Measurements from ENCODE around the gene GHR.
"Not testable (repeated sequence)": the region's sequence is repeated elsewhere in the genome, so short reads cannot be mapped to it uniquely, and the experiment has no call there.

GHR gene

DNA sequence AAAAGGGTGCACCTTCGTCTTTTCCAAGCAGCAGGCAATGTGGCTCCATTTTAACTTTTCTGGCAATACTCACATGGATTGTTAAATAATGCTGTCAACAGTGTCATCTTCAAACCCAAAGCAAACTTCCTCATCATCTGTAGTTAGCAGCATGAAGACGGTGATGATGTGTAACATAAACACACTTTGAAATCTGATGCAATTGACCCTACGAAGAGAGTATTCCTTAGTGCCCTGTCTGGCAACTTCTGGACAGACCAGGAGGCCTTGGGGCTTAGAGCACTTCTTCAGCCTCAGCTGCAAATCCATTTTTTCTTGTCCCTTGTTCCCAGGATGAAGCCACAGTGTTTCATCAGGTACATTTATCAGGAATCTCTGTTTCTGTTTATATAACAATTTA is 149.1 kb downstream of the GHR start:
- DNase-seq, result no peak

DNA sequence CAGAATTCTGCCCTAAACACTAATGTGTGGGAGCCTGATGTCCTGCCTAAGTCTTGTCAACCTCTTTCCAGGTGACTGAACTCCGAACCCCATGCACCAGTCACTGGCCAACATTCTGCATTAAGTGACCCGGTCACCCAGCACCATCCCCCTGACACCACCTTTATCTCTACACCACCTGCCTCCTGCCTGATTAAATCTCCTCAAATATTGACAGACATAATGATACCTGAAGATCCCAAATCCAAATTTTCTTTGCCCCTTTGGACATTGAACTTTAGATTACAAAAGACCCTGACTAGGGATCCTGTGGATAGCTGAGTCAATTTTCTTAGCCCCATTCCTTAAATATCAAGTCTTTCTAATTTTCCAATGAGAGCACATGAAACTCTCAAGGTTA is 150.1 kb downstream of the GHR start:
- DNase-seq, result no peak

GRCh38 chr5:42575914-42576313 is 152.7 kb downstream of the GHR start:
- not testable (repeated sequence) for DNase-seq

GRCh38 chr5:42578901-42579300 is 155.7 kb downstream of the GHR start:
- not testable (repeated sequence) for DNase-seq

DNA sequence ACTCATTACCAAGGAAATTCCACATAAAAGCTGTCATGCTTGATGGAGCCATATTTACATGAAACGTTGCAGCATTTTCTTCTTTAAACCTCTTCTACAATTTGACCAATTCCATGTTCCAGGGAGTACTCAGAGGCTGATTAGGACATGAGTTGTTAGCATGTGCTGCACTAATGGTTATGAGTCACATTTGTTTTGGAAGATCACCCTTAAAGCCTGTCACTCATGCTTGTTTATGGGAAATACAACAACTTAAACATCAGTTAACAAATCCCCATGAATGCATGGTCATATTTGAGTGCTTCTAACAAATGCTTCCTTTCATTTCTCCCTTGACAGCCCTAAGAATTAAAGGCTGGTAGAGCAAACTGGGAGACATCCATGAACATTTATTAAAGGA is 156.1 kb downstream of the GHR start:
- no peak for DNase-seq

GRCh38 chr5:42581845-42582244 is 158.6 kb downstream of the GHR start:
- no peak for DNase-seq

GRCh38 chr5:42582723-42583122 is 159.5 kb downstream of the GHR start:
- DNase-seq, result no peak

DNA sequence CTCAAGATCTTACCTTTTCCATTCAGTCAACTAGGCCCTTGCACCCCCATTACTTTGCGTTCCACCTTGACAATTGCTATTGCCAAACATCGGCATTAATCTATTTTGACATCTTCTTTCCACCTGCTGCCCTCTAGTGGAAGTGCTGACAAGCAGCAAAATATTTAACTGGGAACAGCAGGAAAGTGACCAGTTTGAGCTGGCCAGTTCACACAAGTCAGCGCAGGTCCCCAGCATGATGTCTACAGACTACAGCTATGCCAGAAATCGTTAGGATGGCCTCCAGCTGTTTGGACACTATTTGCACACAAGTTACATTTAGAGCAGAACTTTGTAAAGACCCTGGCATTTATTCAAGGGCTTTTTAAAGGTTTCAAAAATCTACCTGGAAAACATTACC is 160.1 kb downstream of the GHR start:
- peak; percentile 25 to 26 for DNase-seq

- no peak for DNase-seq
Observed at GRCh38 chr5:42586625-42587024, 163.4 kb downstream of the GHR start.

GRCh38 chr5:42587096-42587723 is 164.0 kb downstream of the GHR start:
- no peak for DNase-seq

- no peak for DNase-seq
Observed at GRCh38 chr5:42590566-42590965, 167.3 kb downstream of the GHR start.

DNA sequence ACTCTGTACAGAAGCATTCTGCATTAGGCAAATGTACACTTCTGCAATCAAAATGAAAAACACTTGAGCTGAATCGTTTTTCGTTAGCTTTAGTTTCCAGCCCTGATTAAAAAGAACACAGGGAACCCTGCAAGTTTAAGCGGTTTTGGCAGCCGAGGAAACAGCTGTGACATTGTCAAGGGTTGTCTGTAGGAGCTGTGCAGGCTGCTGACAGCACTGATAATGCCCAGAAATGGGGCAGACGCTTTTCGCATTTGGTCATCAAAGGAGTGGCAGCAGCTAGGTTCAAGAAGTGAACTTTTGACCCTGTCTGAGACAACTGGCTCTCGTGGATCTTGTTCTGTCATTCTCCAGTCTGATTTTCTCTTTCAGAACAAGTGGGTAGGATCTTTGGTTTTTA is 167.8 kb downstream of the GHR start:
- no peak for DNase-seq

GRCh38 chr5:42592401-42593140 is 169.3 kb downstream of the GHR start:
- DNase-seq, result no peak

- DNase-seq, result no peak
Observed at GRCh38 chr5:42593591-42593990, 170.4 kb downstream of the GHR start.

DNA sequence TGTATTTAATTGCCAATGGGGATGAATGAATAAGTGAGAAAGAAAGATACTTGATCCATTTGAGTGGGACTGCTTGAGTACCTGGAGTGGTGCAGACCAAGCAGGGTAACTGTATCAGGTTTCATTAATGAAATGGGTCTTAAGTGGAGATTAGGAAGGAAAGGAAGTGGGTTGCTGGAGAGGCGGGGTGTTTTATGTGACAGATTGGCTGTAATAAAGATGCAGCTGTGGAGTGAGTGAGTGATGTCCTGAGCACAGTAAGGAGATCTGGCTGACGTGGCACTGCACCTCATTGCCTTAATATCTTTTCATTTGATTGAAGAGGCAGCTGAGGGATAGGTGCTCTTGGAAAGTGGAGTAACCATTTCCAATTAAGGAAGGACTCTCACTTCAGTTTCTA is 172.4 kb downstream of the GHR start:
- no peak for DNase-seq

GRCh38 chr5:42596817-42597216 is 173.6 kb downstream of the GHR start:
- DNase-seq, result no peak

- no peak for DNase-seq
Observed at GRCh38 chr5:42597318-42597937, 174.2 kb downstream of the GHR start.

DNA sequence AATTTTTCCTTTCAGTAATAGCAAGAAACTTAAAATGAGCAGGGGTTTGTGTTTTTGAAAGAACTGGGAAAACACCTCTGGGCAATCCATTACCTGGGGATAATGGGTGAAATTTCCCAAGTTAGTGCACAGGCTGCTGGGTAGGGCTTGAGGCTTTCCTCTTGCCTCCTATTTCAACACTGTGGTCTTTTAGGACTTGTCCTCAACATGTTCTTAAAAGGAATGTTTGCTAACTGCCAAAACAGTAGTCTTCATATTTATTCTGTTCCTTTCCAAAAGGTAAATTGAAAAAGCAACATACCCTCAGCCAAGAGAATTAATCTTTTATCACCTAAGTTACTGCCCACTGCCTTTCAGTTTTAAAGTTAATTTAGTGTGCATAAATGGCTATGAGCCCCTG is 175.1 kb downstream of the GHR start:
- DNase-seq, result no peak

- no peak for DNase-seq
Observed at GRCh38 chr5:42599106-42599505, 175.9 kb downstream of the GHR start.

DNA sequence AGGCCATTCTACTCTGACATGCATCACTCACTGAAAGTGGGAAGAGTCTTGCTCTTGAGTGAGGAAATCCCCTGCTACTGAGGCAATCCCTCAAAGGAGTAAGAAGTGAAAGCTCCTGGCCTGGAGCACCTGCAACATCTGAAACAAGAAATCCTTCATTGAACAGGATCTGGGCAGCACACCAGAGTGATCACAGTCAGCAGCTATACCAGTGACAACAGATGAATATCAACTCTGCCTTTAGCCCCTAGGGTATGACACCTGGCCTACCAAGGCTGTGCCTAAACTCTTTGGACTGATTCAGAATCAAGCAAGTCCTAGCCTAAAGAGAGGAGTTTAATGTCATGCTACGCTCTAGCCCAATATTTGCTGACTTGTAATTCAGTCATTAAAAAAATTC is 177.2 kb downstream of the GHR start:
- no peak for DNase-seq

GRCh38 chr5:42604171-42604711 is 181.0 kb downstream of the GHR start:
- no peak for DNase-seq

DNA sequence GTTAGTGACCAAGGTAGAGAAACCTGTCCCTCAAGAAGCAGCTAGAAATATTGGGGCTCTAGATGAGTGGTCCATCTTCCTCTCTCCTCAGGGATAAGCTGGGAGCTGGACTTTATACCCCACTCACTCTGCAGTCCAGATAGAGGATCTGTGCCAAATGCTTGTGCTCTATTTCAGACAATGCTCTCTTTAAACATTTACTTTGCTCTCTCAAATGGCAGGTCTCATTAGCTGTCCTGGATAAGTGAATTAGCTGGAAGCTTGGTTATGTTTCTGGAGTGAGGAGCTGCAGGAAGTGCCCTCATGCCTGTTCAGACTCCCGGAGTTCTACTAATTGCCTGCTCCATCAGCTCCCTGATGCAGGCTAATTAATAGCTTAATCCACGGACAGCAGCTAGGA is 182.3 kb downstream of the GHR start:
- DNase-seq, result no peak

DNA sequence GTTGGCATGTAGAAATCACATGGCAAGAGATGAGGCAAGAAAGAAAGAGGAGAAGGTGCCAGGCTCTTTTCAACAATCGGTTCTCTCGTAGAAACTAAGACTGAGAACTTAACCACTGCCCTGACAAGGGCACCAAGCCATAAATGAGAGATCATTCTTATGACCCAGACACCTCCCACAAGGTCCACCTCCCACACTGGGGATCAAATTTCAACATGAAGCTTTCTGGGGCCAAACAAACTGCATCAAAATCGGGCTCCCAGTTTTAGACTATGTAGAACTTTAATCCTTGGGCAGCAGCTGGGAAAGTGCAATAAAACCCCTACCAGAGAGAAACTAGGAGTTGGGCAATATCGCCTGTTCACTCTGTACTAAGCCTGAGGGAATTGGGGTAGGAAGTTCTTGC is 183.2 kb downstream of the GHR start:
- DNase-seq, result no peak

DNA sequence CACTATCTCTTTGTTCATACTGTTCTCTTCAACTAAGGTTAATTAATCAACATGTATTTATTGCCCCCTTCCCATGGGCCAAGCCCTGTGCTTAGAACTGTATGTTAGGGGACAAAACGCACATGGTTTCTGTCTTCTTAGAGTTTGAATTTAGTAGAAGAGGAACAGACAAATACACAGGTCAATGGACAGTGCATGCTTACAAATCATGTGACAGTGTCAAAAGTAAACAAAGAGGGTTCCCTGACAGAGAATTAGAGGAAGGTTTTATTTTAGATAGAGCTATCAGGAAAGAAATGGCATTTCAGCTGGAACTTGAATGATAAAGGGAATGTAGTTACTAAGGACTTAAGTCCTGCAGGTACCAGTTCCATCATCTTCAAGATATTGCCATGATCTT is 188.2 kb downstream of the GHR start:
- DNase-seq, result no peak

Measured in stimulated activated CD4-positive, alpha-beta T cell treated with anti-CD3 and anti-CD28 coated beads, Interleukin-2, amount 100 ng/mL, for 48 hours (primary cell).